Measurements from ENCODE around the gene ACR.
A peak's percentile ranks its signal among the peaks of the same experiment; 100 is the strongest.

Gene ACR

DNA sequence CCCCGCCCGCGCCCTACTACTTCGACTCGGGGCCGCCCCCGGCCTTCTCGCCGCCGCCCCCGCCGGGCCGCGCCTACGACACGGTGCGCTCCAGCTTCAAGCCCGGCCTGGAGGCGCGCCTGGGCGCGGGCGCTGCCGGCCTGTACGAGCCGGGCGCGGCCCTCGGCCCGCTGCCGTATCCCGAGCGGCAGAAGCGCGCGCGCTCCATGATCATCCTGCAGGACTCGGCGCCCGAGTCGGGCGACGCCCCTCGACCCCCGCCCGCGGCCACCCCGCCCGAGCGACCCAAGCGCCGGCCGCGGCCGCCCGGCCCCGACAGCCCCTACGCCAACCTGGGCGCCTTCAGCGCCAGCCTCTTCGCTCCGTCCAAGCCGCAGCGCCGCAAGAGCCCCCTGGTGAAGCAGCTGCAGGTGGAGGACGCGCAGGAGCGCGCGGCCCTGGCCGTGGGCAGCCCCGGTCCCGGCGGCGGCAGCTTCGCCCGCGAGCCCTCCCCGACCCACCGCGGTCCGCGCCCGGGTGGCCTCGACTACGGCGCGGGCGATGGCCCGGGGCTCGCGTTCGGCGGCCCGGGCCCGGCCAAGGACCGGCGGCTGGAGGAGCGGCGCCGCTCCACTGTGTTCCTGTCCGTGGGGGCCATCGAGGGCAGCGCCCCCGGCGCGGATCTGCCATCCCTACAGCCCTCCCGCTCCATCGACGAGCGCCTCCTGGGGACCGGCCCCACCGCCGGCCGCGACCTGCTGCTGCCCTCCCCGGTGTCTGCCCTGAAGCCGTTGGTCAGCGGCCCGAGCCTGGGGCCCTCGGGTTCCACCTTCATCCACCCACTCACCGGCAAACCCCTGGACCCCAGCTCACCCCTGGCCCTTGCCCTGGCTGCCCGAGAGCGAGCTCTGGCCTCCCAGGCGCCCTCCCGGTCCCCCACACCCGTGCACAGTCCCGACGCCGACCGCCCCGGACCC is 17.4 kb upstream of the ACR start:
- no CpG with 5 or more reads among the region's 132 CpGs for WGBS, 2 donors (ENCODE audit: extremely low coverage in 2 of 2, insufficient read length in 2 of 2, insufficient replicate concordance in 1 of 2)
- peaks cover 0 to 29% (median 2%) of the 10 kb centered on the region in 3 experiments for H3K27me3 ChIP-seq (ENCODE audit: control insufficient read depth in 3 of 3, insufficient read depth in 3 of 3, low read depth in 1 of 3, low read length in 3 of 3)
- H3K9me3 ChIP-seq (replicated peaks in 1 of 2; ENCODE audit: control insufficient read depth in 2 of 2, insufficient read depth in 1 of 2, low read depth in 1 of 2, low read length in 2 of 2): no peaks in the 10 kb centered on the region
- no peak overlapping the region for H2BK12ac ChIP-seq (ENCODE audit: low read length)
- peaks cover 17 to 64% of the 10 kb centered on the region in 2 donors for H3K36me3 ChIP-seq (replicated peaks in 1 of 2; ENCODE audit: control insufficient read depth in 2 of 2, insufficient read depth in 2 of 2, low read length in 2 of 2)
- H3K27ac ChIP-seq (replicated peaks; ENCODE audit: low read length): no peak overlapping the region
- peak overlapping the region; percentile 60 for H3K9ac ChIP-seq (ENCODE audit: low read depth, low read length, poor library complexity)
- H3K14ac ChIP-seq (ENCODE audit: low read length): peak overlapping the region; percentile 82
- H2BK15ac ChIP-seq (ENCODE audit: low read length): no peak overlapping the region
- H3K79me1 ChIP-seq (ENCODE audit: low read depth, low read length): peaks cover 11% of the 10 kb centered on the region
- no peak for DNase-seq (ENCODE audit: low spot score)
- peaks cover 0 to 5% of the 10 kb centered on the region in 2 donors for H3K4me1 ChIP-seq (ENCODE audit: control insufficient read depth in 2 of 2, insufficient read depth in 1 of 2, low read depth in 1 of 2, low read length in 2 of 2)
- peak overlapping the region in 1 of 2 donors; percentile 76 for H3K4me3 ChIP-seq (ENCODE audit: low read length in 2 of 2)
- H2AK5ac ChIP-seq (ENCODE audit: low read depth, low read length): peak overlapping the region; percentile 56
- H2BK5ac ChIP-seq (ENCODE audit: low read length): no peak overlapping the region
- H3K18ac ChIP-seq (ENCODE audit: low read length): peak overlapping the region; percentile 85
- no peak overlapping the region for H4K91ac ChIP-seq (ENCODE audit: low read depth, low read length, poor library complexity)
- peak overlapping the region; percentile 71 for H3K4me2 ChIP-seq (ENCODE audit: insufficient read depth, low read length, poor library complexity, severe bottlenecking)
- H2AFZ ChIP-seq (ENCODE audit: low read length): no peak overlapping the region
- H2BK120ac ChIP-seq (ENCODE audit: low read depth, low read length): no peak overlapping the region
- peak overlapping the region; percentile 43 for H4K8ac ChIP-seq (ENCODE audit: low read depth, low read length)
- no peak overlapping the region for H3K4ac ChIP-seq (ENCODE audit: low read length)
- peak overlapping the region; percentile 65 for H3K23ac ChIP-seq (ENCODE audit: low read depth, low read length, poor library complexity)

- peaks cover 20 to 70% of the 10 kb centered on the region in 2 donors for H3K36me3 ChIP-seq (replicated peaks in 1 of 2; ENCODE audit: control insufficient read depth in 2 of 2, insufficient read depth in 2 of 2, low read length in 2 of 2)
Observed at GRCh38 chr22:50721257-50721844, 16.7 kb upstream of the ACR start.

GRCh38 chr22:50722048-50722701 is 15.8 kb upstream of the ACR start:
- H4K91ac ChIP-seq (ENCODE audit: low read depth, low read length, poor library complexity): no peak overlapping the region
- no peak overlapping the region for H2BK120ac ChIP-seq (ENCODE audit: low read depth, low read length)
- no peak overlapping the region for H2AFZ ChIP-seq (ENCODE audit: low read length)
- H3K27me3 ChIP-seq (ENCODE audit: control insufficient read depth in 3 of 3, insufficient read depth in 3 of 3, low read depth in 1 of 3, low read length in 3 of 3): peaks cover 0 to 29% (median 2%) of the 10 kb centered on the region in 3 experiments
- no peak overlapping the region for H3K4me2 ChIP-seq (ENCODE audit: insufficient read depth, low read length, poor library complexity, severe bottlenecking)
- DNase-seq (ENCODE audit: low spot score): no peak
- H2AK5ac ChIP-seq (ENCODE audit: low read depth, low read length): peak overlapping the region; percentile 68
- peak overlapping the region; percentile 32 for H4K8ac ChIP-seq (ENCODE audit: low read depth, low read length)
- peak overlapping the region; percentile 36 for H3K18ac ChIP-seq (ENCODE audit: low read length)
- H3K36me3 ChIP-seq (replicated peaks in 1 of 2; ENCODE audit: control insufficient read depth in 2 of 2, insufficient read depth in 2 of 2, low read length in 2 of 2): peaks cover 20 to 70% of the 10 kb centered on the region in 2 donors
- no peak overlapping the region for H3K4me3 ChIP-seq (ENCODE audit: low read length in 2 of 2)
- no peak overlapping the region for H2BK12ac ChIP-seq (ENCODE audit: low read length)
- H2BK5ac ChIP-seq (ENCODE audit: low read length): peak overlapping the region; percentile 63
- peak overlapping the region; percentile 87 for H3K14ac ChIP-seq (ENCODE audit: low read length)
- H3K4me1 ChIP-seq (ENCODE audit: control insufficient read depth in 2 of 2, insufficient read depth in 1 of 2, low read depth in 1 of 2, low read length in 2 of 2): peaks cover 0 to 5% of the 10 kb centered on the region in 2 donors
- no peaks in the 10 kb centered on the region for H3K9me3 ChIP-seq (replicated peaks in 1 of 2; ENCODE audit: control insufficient read depth in 2 of 2, insufficient read depth in 1 of 2, low read depth in 1 of 2, low read length in 2 of 2)
- peak overlapping the region; percentile 71 for H3K23ac ChIP-seq (ENCODE audit: low read depth, low read length, poor library complexity)
- WGBS, 2 donors (ENCODE audit: extremely low coverage in 2 of 2, insufficient read length in 2 of 2, insufficient replicate concordance in 1 of 2): no CpG with 5 or more reads among the region's 33 CpGs
- H3K4ac ChIP-seq (ENCODE audit: low read length): no peak overlapping the region
- no peak overlapping the region for H3K27ac ChIP-seq (replicated peaks; ENCODE audit: low read length)
- no peak overlapping the region for H3K9ac ChIP-seq (ENCODE audit: low read depth, low read length, poor library complexity)
- no peak overlapping the region for H2BK15ac ChIP-seq (ENCODE audit: low read length)
- peaks cover 11% of the 10 kb centered on the region for H3K79me1 ChIP-seq (ENCODE audit: low read depth, low read length)

More at GRCh38 chr22:50721257-50721844, 16.7 kb upstream of the ACR start:
- H2BK120ac ChIP-seq (ENCODE audit: low read depth, low read length): no peak overlapping the region
- H3K9ac ChIP-seq (ENCODE audit: low read depth, low read length, poor library complexity): no peak overlapping the region
- no peak overlapping the region for H3K4ac ChIP-seq (ENCODE audit: low read length)
- peaks cover 11% of the 10 kb centered on the region for H3K79me1 ChIP-seq (ENCODE audit: low read depth, low read length)
- no peaks in the 10 kb centered on the region for H3K9me3 ChIP-seq (replicated peaks in 1 of 2; ENCODE audit: control insufficient read depth in 2 of 2, insufficient read depth in 1 of 2, low read depth in 1 of 2, low read length in 2 of 2)
- no CpG with 5 or more reads among the region's 32 CpGs for WGBS, 2 donors (ENCODE audit: extremely low coverage in 2 of 2, insufficient read length in 2 of 2, insufficient replicate concordance in 1 of 2)
- H3K27ac ChIP-seq (replicated peaks; ENCODE audit: low read length): no peak overlapping the region
- H3K23ac ChIP-seq (ENCODE audit: low read depth, low read length, poor library complexity): peak overlapping the region; percentile 65
- H3K14ac ChIP-seq (ENCODE audit: low read length): no peak overlapping the region
- H2BK12ac ChIP-seq (ENCODE audit: low read length): no peak overlapping the region
- H2AK5ac ChIP-seq (ENCODE audit: low read depth, low read length): peak overlapping the region; percentile 56
- H3K27me3 ChIP-seq (ENCODE audit: control insufficient read depth in 3 of 3, insufficient read depth in 3 of 3, low read depth in 1 of 3, low read length in 3 of 3): peaks cover 0 to 29% (median 2%) of the 10 kb centered on the region in 3 experiments
- peaks cover 0 to 5% of the 10 kb centered on the region in 2 donors for H3K4me1 ChIP-seq (ENCODE audit: control insufficient read depth in 2 of 2, insufficient read depth in 1 of 2, low read depth in 1 of 2, low read length in 2 of 2)
- H3K4me2 ChIP-seq (ENCODE audit: insufficient read depth, low read length, poor library complexity, severe bottlenecking): no peak overlapping the region
- no peak overlapping the region for H2BK15ac ChIP-seq (ENCODE audit: low read length)
- peak overlapping the region; percentile 11 for H3K18ac ChIP-seq (ENCODE audit: low read length)
- no peak overlapping the region for H4K91ac ChIP-seq (ENCODE audit: low read depth, low read length, poor library complexity)
- H2BK5ac ChIP-seq (ENCODE audit: low read length): peak overlapping the region; percentile 63
- no peak overlapping the region for H4K8ac ChIP-seq (ENCODE audit: low read depth, low read length)
- H2AFZ ChIP-seq (ENCODE audit: low read length): no peak overlapping the region
- H3K4me3 ChIP-seq (ENCODE audit: low read length in 2 of 2): peak overlapping the region in 1 of 2 donors; percentile 76
- no peak for DNase-seq (ENCODE audit: low spot score)
